OCI-LY3 (cell line): ENCODE measurements around the gene AKR1D1.

Experiments
- CTCF ChIP-seq: fragments of 200-600, 300-600 bp; sonication (generic); IDR thresholded peaks from 2 replicates; pipeline ENCODE4 v1.5.1; 2014; ENCODE audit warnings: antibody characterized with exemption, low read length, low read depth
- EZH2phosphoT487 ChIP-seq: fragments of 200-600 bp; shearing (Covaris generic); IDR thresholded peaks from 2 replicates; pipeline ENCODE4 v1.6.1; 2018; ENCODE audit warnings: antibody characterized with exemption, mixed run types, low read depth

DNA sequence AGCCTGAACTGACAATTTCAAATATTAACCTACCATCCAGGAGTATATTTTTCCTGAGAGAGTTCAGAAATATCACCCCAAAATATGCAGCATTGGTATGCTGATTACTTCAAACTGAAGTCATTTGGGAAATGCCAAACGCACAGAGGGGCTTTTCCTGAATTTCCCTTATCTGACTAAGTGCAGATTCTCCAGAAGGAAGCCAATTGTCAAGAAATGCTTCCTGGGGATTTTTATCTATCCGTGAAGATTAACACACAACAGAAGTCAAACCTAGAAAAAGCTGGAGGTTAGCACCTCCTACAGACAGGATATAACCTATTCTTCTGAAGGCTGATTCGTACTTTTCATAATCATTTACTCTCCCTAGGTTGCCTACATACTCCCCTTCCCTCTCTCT lies 91.0 kb downstream of the AKR1D1 start:
- TF ChIP-seq CTCF (no peak), EZH2phosphoT487 (no peak)
